Measurements from ENCODE around the gene ZBTB47.

GRCh38 chr3:42712344-42712648 is 58.8 kb downstream of the ZBTB47 start:
- TF ChIP-seq, protein P1, sequence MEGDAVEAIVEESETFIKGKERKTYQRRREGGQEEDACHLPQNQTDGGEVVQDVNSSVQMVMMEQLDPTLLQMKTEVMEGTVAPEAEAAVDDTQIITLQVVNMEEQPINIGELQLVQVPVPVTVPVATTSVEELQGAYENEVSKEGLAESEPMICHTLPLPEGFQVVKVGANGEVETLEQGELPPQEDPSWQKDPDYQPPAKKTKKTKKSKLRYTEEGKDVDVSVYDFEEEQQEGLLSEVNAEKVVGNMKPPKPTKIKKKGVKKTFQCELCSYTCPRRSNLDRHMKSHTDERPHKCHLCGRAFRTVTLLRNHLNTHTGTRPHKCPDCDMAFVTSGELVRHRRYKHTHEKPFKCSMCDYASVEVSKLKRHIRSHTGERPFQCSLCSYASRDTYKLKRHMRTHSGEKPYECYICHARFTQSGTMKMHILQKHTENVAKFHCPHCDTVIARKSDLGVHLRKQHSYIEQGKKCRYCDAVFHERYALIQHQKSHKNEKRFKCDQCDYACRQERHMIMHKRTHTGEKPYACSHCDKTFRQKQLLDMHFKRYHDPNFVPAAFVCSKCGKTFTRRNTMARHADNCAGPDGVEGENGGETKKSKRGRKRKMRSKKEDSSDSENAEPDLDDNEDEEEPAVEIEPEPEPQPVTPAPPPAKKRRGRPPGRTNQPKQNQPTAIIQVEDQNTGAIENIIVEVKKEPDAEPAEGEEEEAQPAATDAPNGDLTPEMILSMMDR (conservative IDR thresholded peaks at IDR 0.05), result no peak
- no peak for TF ChIP-seq EZH2 (IDR thresholded peaks at IDR 0.05; ENCODE audit: low read depth)
